Omental fat pad (tissue), 4 donors: ENCODE data around the gene ZNF316. TPM values are rescaled to one million over a fixed set of nuclear protein-coding genes. Genes with fewer than 3 reads are reported as not detected.
A peak's percentile ranks its signal among the peaks of the same experiment; 100 is the strongest.

Experiments used
- ATAC-seq: fragments of 150-250 bp; one replicate; pipeline ENCODE4 v1.9.1; 2016; ENCODE audit warnings: mild to moderate bottlenecking, moderate library complexity; ENCODE audit not compliant: low FRiP score
- DNase-seq: peaks from one replicate; pipeline ENCODE4 v3.0.0-alpha.2; 2019; ENCODE audit warnings: low spot score
- total RNA-seq, 4 donors: library from RNA; depleted of rRNA; stranded (reverse); fragments of >200 nt; gene quantifications; one replicate each; pipeline ENCODE4 v1.1.0, GENCODE V29; 2016
- TF ChIP-seq, protein P1 (sequence below), 3 donors: fragments of 450-650 bp; IDR thresholded peaks; one replicate each; pipeline ENCODE4 v1.5.1; 2016 to 2017; ENCODE audit warnings: antibody characterized with exemption in 3 of 3, mild to moderate bottlenecking in 3 of 3, moderate library complexity in 2 of 3

ZNF316 gene
- total RNA-seq, 4 donors from 2014 or later = 14.4 to 27.5 (median 18.8) TPM

DNA sequence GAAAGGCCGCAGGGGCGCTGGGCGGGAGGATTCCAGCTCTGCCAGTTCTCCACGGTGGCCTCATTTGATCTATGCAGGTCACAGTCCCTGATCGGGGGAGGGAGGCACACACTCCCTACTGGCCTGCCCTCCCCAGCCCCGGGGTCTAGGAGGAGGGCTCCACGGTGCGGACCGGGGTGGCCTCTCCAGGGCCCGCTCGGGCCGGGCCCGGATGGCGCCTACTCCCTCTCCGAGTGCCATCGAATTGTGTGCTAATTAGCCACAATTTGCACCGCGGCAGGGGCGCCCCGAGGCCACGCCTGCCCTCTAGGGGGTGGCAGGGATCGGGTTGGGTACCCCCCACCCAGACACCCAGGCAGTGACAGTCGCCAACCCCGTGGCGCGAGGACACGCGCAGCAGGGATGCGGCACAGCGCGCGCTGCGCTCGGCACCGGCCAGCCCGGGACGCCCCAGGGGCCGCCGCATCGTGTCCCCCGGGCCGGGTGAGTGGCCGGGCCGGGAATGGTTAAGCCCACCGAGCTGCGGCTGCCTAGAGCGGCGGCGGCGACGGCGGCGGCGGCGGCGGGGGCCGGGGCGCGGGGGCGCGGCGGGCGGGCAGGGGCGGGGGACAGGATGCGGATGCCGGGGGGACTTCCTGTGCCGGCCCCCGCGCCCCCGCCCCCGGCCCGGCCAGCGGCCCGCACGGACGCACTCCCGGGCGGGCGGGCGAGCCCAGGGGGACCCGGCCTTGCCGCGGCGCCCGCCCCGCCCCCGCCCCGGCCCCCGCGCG lies 22.0 kb upstream of the ZNF316 start, which contains the start of gene ZNF853:
Gene ZNF853 (plus strand): TSS at position 658 of the 770 bp plus-strand sequence. CDS start 565 bp downstream, outside the sequence.
- ATAC-seq (peak; percentile 54), DNase-seq (no peak)
- TF ChIP-seq, protein P1, sequence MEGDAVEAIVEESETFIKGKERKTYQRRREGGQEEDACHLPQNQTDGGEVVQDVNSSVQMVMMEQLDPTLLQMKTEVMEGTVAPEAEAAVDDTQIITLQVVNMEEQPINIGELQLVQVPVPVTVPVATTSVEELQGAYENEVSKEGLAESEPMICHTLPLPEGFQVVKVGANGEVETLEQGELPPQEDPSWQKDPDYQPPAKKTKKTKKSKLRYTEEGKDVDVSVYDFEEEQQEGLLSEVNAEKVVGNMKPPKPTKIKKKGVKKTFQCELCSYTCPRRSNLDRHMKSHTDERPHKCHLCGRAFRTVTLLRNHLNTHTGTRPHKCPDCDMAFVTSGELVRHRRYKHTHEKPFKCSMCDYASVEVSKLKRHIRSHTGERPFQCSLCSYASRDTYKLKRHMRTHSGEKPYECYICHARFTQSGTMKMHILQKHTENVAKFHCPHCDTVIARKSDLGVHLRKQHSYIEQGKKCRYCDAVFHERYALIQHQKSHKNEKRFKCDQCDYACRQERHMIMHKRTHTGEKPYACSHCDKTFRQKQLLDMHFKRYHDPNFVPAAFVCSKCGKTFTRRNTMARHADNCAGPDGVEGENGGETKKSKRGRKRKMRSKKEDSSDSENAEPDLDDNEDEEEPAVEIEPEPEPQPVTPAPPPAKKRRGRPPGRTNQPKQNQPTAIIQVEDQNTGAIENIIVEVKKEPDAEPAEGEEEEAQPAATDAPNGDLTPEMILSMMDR (IDR thresholded peaks at IDR 0.05) = no peak

DNA sequence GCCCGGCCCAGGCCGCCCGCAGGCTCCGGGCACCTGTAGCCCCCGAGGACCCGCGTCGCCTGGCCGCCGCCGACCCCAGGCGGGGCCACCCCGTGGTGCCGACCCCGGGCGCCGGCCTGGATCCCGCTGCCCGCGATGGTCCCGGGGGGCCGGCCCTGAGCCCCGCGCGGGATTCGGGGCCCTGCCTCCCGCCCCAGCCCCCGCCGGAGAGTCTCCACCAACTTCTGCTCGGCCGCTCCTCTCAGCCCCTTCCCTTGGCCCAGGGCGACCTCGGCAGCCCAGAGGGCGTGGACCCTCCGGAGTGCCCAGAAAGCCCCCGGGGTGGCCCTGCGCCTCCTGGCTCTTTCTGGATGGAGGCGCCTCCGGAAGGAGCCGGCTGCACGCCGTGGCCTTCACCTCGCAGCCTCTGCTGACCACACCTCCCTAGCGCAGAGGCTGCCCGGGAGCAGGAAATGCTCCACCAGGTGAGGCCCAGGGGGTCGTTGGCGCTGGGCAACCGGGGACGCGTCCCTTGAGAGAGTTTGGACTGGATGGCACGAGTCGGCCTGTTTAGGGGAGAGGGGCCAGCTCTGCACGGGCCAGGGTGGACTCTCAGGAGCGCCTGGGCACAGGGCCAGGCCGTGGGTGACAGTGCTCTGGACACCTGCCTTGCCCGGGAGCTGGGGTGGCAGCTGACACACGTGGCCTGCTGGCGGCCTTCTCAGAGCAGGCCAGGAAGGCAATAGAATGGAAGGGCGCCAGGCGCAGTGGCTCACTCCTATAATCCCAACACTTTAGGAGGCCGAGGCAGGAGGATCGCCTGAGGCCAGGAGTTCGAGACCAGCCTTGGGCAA lies 21.2 kb upstream of the ZNF316 start:
- DNase-seq (no peak), ATAC-seq (peak; percentile 22)
- TF ChIP-seq, protein P1 (IDR thresholded peaks at IDR 0.05) = no peak

DNA sequence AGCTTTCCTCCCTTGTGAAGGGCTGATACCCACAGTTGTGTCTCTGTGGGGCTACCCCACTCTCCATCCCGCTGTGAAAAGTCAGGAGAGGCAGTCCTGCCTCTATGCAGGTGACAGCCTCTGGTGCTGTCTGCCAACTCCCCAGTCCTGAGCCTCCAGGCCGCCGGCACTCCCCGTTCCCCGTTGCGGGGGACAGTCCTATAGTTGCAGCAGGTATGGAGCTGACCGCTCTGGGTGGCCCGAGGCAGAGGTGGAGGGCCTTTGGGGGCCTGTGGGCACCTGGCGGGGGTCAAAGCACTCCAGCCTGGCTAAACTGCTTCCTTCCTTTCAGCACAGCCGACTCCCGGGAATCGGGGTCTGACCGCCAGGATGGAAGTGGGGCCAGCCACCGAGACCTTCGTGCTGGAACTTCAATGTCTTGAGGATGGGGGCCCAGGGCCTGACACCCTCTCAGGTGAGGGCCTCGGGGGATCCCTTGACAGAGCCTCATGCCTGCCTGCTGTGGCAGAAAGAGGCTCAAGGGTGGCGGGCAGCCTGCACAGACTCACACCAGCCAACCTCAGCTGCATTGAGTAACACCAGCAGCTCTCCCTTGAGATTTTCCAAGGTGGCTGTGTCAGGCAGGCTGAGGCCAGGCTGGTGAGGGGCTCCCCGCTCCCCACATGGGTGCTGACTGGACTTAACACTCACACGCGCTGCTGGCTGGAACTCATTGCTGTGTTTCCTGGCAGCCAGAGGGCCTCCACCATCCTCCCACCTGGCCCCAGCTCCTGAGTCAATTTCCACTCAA lies 20.1 kb upstream of the ZNF316 start:
- DNase-seq (no peak), ATAC-seq (no peak)
- TF ChIP-seq, protein P1 (IDR thresholded peaks at IDR 0.05) = no peak

DNA sequence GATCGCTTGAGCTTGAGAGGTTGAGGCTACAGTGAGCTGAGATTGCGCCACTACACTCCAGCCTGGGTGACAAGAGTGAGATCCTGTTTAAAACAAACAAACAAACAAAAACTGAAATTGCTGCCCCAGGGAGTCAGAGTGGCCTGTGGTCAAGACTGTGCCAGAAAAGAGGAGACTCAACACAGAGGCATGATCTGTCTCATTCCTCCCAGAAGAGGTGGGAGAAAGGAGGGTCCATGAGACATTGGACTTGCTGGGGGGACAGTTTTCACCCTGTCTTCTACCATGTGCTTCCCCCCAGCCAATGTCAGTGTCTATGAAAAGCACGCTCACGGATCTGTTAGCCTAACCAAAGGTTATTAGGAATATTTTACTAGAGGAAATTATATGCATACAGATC lies 18.5 kb upstream of the ZNF316 start:
- TF ChIP-seq, protein P1 (IDR thresholded peaks at IDR 0.05) = no peak
- DNase-seq (no peak), ATAC-seq (no peak)

DNA sequence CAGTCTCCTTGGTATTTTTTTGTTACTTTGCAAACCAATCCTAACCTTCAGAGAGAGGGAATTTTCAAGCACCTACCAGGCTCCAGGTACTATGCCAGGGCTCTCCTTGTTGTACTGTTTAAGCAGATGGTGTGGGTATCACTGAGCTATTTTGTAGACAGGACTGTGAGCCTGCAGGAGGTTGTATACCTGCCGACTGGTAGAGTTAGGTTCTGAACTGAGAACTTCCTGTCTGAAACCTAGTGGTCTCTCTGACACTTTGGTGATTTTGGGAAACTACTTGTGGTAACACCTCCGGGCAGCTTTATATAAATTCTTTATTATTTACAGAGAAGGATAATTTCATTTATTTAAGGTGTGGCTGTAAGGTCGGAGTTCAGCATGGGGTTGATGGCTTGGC lies 17.2 kb upstream of the ZNF316 start:
- no peak for DNase-seq
- no peak for ATAC-seq
- TF ChIP-seq, protein P1 (IDR thresholded peaks at IDR 0.05) = no peak

DNA sequence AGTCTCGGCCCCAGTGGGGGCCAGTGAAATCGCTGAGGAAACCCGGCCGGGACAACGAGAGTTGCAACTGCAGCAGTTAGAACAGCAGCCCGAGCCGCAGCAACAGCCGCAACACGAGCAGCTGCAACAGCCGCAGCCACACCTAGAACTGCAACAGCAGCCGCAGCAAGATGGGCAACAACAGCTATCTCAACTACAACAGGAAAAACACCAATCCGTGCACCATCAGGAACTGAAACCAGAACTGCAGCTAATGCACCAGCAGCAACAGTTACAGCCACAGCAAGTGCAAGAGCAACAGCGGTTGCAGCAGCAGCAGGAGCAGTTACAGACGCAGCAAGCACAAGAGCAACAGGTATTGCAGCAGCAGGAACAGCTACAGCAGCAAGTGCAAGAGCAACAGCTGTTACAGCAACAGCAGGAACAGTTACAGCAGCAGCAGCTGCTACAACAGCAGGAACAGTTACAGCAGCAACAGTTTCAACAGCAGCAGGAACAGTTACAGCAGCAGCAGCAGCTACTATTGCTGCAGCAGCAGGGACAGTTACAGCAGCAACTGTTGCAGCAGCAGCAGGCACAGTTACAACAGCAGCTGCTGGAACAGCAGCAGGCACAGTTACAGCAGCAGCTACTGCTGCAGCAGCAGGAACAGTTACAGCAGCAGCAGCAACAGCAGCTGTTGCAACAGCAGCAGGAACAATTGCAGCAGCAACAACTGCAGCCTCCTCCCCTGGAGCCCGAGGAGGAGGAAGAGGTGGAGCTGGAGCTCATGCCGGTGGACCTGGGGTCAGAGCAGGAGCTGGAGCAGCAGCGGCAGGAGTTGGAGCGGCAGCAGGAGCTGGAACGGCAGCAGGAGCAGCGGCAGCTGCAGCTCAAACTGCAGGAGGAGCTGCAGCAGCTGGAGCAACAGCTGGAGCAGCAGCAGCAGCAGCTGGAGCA lies 15.7 kb upstream of the ZNF316 start:
- TF ChIP-seq, protein P1 (IDR thresholded peaks at IDR 0.05) = no peak
- ATAC-seq = no peak
- no peak for DNase-seq
